ENCODE results near the gene SYNE1.
"Not testable (repeated sequence)": the region's sequence is repeated elsewhere in the genome, so short reads cannot be mapped to it uniquely, and the experiment has no call there.

The SYNE1 gene, protein sequence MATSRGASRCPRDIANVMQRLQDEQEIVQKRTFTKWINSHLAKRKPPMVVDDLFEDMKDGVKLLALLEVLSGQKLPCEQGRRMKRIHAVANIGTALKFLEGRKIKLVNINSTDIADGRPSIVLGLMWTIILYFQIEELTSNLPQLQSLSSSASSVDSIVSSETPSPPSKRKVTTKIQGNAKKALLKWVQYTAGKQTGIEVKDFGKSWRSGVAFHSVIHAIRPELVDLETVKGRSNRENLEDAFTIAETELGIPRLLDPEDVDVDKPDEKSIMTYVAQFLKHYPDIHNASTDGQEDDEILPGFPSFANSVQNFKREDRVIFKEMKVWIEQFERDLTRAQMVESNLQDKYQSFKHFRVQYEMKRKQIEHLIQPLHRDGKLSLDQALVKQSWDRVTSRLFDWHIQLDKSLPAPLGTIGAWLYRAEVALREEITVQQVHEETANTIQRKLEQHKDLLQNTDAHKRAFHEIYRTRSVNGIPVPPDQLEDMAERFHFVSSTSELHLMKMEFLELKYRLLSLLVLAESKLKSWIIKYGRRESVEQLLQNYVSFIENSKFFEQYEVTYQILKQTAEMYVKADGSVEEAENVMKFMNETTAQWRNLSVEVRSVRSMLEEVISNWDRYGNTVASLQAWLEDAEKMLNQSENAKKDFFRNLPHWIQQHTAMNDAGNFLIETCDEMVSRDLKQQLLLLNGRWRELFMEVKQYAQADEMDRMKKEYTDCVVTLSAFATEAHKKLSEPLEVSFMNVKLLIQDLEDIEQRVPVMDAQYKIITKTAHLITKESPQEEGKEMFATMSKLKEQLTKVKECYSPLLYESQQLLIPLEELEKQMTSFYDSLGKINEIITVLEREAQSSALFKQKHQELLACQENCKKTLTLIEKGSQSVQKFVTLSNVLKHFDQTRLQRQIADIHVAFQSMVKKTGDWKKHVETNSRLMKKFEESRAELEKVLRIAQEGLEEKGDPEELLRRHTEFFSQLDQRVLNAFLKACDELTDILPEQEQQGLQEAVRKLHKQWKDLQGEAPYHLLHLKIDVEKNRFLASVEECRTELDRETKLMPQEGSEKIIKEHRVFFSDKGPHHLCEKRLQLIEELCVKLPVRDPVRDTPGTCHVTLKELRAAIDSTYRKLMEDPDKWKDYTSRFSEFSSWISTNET (N-terminal part only)

DNA sequence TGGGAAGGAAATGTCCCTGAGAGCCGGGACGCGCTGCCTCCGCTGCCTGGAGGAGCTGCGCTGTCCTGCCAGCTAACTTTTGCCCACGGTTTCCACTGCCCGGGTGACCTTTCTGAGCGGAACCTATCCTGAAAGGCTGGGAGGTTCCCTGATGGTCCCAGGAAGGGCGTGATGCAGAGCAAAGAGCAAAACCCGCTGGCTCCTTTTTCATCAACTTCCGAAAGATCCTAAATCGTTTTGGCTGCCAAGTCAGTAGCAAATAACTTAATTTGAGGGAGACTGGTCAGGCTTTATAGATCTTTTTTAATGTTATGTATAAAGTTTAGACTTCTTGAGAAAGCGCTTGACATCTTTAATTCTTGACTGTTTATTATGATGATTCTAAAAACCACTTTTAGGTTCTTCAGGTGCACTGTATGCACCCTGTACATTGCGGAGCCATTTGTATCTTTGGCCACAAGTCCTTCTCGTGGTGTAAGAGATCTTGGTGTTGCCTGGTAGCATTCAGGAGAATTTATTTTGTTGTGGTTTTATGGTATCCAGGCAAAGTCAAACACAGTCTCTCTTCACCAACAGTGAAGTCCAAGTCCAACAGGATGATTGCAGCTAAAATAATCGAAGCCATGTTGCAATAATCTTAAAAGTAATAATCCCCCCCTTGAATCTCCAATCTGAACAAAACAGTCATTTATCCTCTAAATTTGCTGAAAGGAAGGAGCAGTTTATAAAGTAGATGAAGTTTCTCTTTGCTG lies at the start of gene SYNE1:
Gene SYNE1 (minus strand): TSS at position 67 of the 752 bp plus-strand sequence. CDS start 9,031 bp downstream, outside the sequence.
- in situ Hi-C loops (cut with HindIII; ENCODE audit: low sequenced_read_pairs): no loop called here

DNA sequence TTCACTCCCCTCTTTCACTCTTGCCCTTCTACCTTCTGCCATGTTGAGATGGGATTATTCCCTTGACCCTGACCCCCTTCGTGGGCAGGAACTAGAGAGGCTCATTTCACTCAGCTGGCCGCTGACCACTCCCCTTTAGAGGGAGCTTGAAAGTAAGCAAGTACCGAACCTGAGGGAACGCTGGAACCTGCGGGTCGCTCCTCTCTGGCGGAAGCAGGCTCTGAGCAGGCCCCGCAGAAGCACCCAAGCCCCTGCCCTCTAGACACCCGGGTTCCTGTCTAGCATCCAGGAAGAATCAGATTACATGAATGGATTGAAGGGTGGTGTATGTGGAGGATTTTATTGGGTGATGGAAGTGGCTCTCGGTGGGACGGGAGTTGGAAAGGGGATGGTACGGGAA lies 48.7 kb upstream of the SYNE1 start:
- in situ Hi-C loops (cut with HindIII; ENCODE audit: low sequenced_read_pairs): no loop called here

DNA sequence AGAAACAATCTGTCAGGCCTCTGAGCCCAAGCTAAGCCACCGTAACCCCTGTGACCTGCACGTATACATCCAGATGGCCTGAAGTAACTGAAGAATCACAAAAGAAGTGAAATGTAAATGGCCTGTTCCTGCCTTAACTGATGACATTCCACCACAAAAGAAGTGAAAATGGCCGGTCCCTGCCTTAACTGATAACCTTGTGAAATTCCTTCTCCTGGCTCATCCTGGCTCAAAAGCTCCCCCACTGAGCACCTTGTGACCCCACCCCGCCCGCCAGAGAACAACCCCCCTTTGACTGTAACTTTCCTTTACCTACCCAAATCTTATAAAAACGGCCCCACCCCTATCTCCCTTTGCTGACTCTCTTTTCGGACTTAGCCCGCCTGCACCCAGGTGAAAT lies 45.8 kb upstream of the SYNE1 start:
- in situ Hi-C loops (cut with HindIII; ENCODE audit: low sequenced_read_pairs): not testable (repeated sequence)

DNA sequence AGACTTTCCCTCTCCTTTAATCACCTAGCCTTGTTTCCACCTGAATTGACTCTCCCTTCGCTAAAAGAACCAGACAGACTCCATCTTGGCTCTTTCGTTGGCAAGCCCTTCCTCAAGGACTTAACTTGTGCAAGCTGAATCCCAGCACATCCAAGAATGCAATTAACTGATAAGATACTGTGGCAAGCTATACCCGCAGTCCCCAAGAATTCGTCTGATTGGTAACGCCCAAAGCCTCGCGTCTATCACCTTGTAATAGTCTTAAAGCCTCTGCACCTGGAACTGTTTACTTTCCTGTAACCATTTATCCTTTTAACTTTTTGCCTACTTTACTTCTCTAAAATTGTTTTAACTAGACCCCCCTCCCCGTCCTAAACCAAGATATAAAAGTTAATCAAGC lies 45.0 kb upstream of the SYNE1 start:
- in situ Hi-C loops (cut with HindIII; ENCODE audit: low sequenced_read_pairs): no loop called here

DNA sequence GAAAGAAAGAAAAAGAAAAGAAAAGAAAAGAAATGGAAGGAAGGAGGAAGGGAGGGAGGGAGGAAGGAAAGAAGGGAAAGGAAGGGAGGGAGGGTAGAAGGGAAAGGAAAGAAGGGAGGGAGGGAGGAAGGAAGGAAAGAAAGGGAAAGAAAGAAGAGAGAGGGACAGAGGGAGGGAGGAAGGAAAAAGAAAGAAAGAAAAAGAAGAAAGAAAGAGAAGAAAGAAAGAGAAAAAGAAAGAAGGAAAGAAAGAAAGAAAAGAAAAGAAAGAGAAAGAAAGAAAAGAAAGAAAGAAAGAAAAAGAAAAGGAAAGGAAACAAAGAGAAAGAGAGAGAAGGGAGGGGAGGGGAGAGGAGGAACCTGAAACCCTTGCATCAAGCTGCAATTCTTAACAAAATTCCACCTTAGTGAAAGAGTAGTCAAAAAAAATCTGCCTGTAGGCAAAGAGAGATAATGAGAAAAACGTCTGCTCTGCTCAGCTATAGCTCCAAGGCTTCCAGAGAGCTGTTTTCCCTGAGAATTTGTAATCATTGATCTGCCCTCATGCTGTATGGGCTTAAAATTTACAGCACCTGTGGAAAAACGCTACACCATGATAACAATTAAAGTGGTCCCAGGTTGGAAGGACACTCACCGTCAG lies 43.8 kb upstream of the SYNE1 start:
- in situ Hi-C loops (cut with HindIII; ENCODE audit: low sequenced_read_pairs): no loop called here

DNA sequence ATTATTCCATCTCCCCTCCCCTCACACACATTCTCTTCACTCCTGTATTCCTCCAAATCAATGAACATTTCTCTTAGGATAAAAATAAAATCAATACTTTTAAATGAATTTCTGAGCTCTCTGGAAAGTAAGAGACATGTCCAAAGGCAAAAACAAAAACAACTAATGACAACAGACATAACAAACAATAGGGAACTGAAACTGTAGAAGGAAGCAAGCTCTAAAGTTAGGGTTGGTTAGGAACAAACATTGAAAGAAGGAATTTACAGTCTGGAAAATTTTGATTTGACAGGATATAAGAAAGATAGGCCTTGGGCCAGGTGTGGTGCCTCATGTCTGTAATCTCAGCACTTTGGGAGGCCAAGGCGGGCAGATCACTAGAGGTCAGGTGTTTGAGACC lies 43.0 kb upstream of the SYNE1 start:
- in situ Hi-C loops (cut with HindIII; ENCODE audit: low sequenced_read_pairs): no loop called here

DNA sequence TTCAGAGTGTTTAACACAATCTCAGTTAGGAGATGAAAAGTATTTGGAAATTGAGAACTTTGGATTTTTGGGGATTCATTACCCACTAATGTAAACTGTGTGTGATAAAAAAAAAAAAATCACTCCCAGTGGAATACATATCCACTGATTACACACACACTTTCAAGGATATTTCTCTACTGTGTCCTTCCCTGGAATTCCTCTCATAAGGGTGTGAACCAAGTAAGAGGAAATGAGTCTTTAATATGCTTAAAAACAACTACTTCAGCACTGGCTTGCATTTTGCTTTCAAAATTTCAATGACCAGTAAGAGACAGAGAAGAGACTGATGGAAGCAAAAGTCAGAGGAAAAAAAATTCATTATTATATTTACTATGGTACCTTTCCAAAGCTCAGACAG lies 36.1 kb upstream of the SYNE1 start:
- in situ Hi-C loops (cut with HindIII; ENCODE audit: low sequenced_read_pairs): no loop called here

DNA sequence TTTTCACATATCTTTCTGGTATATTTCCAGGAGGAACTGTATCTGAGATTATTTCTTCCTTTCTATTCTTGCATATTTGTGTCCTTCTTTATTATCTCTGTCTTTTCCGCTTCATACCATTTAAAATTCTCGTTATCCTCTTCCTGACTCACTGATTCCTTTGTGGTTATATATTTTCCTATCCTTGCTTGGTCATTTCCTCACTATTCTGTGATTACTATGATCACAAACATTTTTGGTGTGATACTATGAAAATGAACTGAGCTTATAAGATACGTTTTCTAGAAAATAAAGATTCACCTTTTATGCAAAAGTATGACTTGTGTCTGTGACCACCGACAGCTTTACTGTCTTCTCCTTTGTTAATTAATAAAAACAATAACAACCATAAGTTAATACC lies 34.0 kb upstream of the SYNE1 start:
- in situ Hi-C loops (cut with HindIII; ENCODE audit: low sequenced_read_pairs): no loop called here

DNA sequence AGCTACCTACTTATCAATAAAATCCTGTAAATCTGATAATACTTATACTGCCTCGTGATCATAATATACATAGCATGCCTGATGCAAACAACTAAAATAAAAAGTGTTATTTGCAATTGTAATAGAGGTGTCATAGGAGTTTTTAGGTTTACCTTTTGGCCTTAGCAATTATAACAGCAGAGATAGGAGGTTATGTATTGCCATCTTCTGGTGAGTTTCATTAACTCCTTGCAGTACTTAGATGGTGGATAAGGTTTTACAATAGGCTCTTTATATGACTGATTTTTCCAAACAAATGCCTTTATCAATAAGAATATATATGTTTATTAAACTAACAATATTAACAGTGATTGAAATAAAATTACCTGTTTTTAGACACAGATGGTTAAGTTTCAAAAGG lies 32.7 kb upstream of the SYNE1 start:
- in situ Hi-C loops (cut with HindIII; ENCODE audit: low sequenced_read_pairs): no loop called here

DNA sequence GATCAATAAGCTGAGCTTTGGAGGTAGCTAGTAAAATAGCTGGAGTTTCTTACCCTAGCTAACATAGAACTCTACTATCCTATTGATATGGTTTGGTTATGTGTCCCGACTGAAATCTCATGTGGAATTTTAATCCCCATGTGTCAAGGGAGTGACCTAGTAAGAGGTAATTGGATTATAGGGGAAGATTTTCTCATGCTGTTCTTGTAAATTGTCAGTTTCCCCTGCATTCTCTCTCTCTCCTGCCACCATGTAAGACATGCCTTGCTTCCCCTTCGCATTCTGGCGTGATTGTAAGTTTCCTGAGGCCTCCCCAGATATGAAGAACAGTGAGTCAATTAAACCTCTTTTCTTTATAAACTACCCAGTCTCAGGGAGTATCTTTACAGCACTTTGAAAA lies 24.6 kb upstream of the SYNE1 start:
- in situ Hi-C loops (cut with HindIII; ENCODE audit: low sequenced_read_pairs): no loop called here

DNA sequence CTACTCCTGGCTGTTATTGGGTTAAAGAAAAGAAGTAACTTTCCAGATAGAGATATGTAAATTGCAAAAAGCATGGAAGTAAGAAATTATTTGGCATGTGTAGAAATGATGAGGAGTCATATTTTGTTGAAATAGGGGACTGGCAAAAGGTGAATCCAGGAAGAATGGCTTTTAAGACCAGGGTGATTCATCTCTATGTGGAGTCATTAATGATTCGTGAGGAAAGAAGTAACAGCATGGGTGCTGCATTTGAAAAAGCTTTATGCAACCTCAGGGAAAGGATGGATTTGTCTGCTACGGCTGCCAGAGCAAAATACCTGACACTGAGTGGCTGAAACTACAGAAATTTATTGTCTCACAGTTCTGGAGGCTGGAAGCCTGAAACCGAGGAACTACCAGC lies 14.8 kb upstream of the SYNE1 start:
- in situ Hi-C loops (cut with HindIII; ENCODE audit: low sequenced_read_pairs): no loop called here

DNA sequence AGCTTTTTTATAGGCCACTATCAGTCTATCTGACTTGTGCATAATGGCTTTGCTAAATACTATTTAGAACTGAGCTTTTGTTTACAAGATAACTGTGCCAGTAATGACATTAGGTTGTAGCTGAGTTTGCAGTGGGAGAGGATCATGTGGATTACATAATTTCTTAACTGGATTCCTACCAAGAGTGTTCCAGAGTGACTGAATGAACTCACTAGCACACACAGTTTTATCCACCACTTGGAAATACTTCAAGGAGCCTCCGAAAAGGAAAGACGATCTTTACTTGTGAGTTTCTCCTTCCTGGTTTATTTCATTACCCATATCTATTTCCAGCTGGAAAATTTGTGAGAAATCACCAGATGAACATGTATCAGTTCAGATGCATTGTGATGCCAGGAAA lies 10.9 kb upstream of the SYNE1 start:
- in situ Hi-C loops (cut with HindIII; ENCODE audit: low sequenced_read_pairs): no loop called here

DNA sequence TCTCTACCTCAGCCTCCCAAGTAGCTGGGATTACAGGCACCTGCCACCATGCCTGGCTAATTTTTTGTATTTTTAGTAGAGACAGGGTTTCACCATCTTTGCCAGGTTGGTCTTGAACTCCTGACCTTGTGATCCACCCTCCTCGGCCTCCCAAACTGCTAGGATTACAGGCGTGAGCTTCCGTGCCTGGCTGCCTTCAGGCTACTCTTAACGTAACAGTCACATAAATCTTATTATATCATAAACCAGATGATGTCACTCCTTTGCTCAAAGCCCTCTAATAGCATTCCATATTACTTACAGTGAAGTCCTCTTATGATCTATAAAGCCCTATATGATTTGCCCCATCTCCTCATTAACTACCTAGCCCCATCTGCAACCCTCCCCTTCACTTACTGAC lies 9.6 kb upstream of the SYNE1 start:
- in situ Hi-C loops (cut with HindIII; ENCODE audit: low sequenced_read_pairs): not testable (repeated sequence)

DNA sequence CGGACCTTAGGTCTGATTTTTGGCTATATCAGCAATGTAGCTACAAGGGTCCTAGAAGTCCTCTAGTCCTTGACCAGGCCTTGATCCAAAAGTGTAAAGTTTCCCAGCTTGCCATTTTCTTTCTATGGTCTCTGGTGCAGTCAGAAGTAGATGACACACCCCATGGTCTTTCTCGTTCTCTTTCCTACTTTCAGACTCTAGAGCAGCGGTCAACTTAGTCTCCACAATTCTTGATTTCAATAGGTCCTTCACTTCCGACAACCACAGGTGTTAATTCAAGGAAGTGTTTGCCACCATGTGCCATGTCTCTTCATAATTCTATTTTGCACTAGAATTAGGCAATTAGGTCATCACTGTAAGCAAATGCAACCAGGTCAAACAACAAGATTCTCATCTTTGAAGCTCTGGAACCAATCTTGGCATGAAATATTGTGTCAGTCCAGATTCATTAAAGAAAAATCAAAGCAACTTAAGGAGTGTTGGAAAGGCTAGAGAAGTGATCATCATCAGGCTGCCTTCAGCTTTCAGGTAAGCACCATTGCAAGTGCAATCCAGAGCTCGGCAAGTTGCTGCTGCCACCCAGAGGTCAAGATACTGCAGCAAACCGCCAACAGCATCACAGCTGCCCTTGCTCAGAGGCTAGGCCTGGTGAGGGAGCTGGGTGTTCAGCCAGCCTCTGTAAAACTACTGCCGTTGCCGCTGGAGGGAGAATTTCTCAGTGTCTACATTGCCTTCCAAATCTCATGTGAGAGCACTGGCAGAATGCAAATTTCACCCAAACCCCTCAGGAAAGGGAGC lies 5.6 kb upstream of the SYNE1 start:
- in situ Hi-C loops (cut with HindIII; ENCODE audit: low sequenced_read_pairs): no loop called here

DNA sequence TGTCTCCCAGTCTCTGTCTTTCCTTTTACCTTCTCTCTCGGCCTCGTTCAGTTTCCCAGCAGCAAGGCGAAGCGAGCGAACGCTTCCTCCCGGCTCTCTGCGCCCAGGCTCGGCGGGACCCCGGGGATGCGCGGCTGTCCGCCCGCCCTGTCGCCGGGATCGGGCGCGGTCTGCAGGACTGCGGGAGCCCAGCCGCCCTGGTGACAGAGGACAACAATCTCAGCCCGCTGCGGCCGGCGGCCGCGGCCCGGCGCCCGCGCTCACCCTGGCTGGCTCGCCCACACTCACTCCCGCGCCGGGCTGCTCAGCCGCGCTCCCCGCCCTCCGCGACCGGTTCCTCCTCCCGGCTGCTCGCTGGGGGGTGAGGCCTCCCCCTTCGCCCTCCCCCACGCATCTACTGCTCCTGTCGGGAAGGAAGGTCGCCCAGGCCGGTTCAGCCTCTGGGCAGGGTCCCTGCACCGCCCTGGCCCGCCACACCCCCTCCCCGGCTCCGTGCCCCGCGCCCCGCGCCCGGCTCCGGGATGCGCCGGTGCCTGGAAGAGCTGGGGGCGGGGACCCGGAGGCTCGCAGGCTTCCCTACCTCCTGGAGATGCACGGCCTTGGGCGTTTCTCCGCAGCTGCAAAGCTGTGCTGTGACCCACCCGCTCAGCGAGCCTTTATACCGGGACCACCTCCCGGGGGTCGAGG lies 410 bp downstream of the SYNE1 start:
- in situ Hi-C loops (cut with HindIII; ENCODE audit: low sequenced_read_pairs): no loop called here

DNA sequence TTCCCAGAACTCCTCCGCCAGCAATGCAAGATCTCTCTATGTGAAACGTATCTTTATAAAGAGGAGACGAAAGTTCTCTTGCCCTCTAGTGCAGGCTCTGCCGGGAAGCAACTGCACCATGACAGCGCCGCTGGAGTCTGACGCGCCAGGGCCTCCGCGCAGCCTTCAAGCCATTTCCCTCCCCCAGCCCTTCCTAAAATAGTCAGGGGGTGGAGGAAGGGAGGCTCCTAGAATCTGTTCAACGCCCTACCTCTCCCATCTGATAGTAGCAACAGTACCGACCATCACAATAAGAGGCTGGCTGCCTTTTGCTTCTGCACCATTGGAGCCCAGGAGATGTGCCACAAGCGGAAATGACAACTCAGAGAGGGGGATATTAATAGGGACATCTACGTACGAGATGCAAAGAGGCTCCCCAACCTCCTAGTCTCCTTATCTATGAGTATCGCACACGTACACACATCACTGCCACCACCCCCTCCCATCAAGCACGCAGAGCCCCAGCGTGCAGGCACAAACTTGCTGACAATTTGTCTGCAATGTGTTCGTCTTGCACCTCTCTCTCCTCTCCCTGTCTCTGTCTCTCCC lies 1.0 kb downstream of the SYNE1 start:
- in situ Hi-C loops (cut with HindIII; ENCODE audit: low sequenced_read_pairs): no loop called here

DNA sequence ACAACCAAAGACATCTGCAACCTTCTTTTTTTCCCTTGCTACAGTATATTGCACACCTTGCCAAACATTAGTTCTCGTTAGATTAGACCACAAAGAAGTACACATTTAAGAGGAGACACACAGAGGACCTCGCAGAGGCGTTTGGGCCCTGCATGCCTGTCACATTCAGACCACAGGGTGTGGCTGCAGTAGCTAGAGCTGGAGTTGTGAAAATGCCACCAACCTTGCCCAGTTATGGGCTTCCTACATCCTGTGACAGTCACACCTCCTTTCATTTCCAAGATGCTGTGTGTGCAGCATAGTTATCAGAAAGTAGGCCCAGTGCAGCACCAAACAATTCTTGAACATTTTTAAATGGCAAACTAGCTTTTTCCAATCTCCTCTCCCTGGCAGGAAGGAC lies 2.4 kb downstream of the SYNE1 start:
- in situ Hi-C loops (cut with HindIII; ENCODE audit: low sequenced_read_pairs): no loop called here

DNA sequence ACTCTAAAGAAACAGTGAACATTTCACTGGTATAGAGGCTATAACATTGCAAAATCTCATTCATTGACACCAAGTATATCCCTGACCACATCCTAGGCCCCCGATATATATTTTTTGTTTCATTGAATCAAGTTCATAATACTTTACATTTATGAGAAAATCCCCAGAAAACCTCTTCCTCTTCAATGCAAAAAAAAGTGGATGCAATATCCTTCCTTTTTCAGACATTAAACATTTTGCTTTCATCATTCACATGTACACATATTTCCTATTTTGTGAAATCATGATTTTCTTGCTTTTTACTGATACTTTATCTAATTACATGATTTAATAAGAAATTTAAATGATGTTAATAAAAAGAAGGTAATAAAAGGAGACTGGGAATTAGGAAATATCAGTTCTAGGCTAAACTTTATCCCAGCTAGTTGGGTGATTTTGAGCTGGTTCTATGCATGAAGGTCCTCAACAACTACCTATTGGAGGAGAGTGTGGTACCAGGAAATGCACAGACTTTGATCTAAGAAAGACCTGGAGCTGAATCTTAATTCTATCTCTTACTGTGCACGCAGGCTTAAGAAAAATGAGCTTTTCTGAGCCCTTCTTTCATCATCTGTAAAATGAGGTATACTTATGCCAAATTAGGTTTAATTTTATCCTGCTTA lies 4.9 kb downstream of the SYNE1 start:
- in situ Hi-C loops (cut with HindIII; ENCODE audit: low sequenced_read_pairs): no loop called here

All from endothelial cell of hepatic sinusoid (primary cell).